Measurements from ENCODE around the gene PDIA5.

DNA sequence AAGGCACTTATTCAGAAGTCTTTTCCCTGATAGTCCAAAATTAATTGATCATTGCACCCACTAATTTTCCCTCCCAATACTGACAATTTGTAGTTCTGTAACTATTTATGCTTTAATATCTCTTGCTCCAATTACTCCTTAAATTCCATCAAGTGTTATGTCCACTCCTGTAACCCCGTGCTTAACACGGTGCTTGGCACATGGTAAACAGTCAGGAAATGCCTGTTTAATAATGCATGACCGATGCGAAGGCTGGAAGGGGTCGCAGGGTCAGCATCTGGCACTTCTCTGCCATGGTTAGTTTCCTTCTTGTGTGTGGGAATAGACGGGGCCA lies 134.4 kb downstream of the PDIA5 start:
- TF ChIP-seq HNF4A (conservative IDR thresholded peaks at IDR 0.05) (no peak), JUND (IDR thresholded peaks at IDR 0.05) (no peak), NR2F2 (IDR thresholded peaks at IDR 0.05) (no peak)
- TF ChIP-seq, protein P1, sequence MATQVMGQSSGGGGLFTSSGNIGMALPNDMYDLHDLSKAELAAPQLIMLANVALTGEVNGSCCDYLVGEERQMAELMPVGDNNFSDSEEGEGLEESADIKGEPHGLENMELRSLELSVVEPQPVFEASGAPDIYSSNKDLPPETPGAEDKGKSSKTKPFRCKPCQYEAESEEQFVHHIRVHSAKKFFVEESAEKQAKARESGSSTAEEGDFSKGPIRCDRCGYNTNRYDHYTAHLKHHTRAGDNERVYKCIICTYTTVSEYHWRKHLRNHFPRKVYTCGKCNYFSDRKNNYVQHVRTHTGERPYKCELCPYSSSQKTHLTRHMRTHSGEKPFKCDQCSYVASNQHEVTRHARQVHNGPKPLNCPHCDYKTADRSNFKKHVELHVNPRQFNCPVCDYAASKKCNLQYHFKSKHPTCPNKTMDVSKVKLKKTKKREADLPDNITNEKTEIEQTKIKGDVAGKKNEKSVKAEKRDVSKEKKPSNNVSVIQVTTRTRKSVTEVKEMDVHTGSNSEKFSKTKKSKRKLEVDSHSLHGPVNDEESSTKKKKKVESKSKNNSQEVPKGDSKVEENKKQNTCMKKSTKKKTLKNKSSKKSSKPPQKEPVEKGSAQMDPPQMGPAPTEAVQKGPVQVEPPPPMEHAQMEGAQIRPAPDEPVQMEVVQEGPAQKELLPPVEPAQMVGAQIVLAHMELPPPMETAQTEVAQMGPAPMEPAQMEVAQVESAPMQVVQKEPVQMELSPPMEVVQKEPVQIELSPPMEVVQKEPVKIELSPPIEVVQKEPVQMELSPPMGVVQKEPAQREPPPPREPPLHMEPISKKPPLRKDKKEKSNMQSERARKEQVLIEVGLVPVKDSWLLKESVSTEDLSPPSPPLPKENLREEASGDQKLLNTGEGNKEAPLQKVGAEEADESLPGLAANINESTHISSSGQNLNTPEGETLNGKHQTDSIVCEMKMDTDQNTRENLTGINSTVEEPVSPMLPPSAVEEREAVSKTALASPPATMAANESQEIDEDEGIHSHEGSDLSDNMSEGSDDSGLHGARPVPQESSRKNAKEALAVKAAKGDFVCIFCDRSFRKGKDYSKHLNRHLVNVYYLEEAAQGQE (IDR thresholded peaks at IDR 0.05) = no peak
- TF ChIP-seq, protein P2, sequence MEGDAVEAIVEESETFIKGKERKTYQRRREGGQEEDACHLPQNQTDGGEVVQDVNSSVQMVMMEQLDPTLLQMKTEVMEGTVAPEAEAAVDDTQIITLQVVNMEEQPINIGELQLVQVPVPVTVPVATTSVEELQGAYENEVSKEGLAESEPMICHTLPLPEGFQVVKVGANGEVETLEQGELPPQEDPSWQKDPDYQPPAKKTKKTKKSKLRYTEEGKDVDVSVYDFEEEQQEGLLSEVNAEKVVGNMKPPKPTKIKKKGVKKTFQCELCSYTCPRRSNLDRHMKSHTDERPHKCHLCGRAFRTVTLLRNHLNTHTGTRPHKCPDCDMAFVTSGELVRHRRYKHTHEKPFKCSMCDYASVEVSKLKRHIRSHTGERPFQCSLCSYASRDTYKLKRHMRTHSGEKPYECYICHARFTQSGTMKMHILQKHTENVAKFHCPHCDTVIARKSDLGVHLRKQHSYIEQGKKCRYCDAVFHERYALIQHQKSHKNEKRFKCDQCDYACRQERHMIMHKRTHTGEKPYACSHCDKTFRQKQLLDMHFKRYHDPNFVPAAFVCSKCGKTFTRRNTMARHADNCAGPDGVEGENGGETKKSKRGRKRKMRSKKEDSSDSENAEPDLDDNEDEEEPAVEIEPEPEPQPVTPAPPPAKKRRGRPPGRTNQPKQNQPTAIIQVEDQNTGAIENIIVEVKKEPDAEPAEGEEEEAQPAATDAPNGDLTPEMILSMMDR (IDR thresholded peaks at IDR 0.05; ENCODE audit: low read depth, low read length, missing input control) = no peak
